ENCODE results near the gene ZNF691. TPM values are rescaled to one million over a fixed set of nuclear protein-coding genes. Genes with fewer than 3 reads are reported as not detected.

Gene ZNF691
- total RNA-seq, 1 experiment from 2014 or later = 4.3 TPM

DNA sequence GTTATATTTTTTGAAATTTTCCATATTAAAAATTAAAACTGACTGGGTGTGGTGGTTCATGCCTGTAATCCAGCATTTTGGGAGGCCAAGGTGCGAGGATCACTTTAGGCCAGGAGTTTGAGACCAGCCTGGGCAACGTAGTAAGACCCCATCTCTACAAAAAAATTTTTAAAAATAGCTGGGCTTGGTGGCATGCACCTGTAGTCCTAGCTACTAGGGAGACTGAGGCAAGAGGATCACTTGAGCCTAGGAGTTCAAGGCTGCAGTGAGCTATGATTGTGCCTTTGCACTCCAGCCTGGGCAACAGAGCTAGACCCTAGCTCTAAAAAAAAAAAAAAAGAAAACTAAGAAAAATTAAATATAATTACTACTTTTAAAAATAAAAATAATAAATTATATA lies 24.7 kb upstream of the ZNF691 start:
- ChIA-PET CTCF (interaction anchor here (0.6 kb wide), 1 partner anchor 103 kb away, joined by 8 read pairs; no protein-coding TSS in a partner anchor), POLR2A (ENCODE audit: unreplicated experiment) (no interaction called here)
- Histone ChIP-seq H3K4me1 (ENCODE audit: insufficient read depth, low read length) (peaks cover 16% of the 10 kb centered on the region), H3F3A (ENCODE audit: low read length, unreplicated experiment) (no peaks in the 10 kb centered on the region), H3K9me3 (ENCODE audit: low read length) (no peaks in the 10 kb centered on the region), H3K9me2 (replicated peaks; ENCODE audit: low read length) (no peaks in the 10 kb centered on the region), H3K27ac (ENCODE audit: low read length) (no peak overlapping the region), H4K20me1 (ENCODE audit: low read length) (no peaks in the 10 kb centered on the region), H3K27me3 (ENCODE audit: low read length) (no peaks in the 10 kb centered on the region), H3K36me3 (ENCODE audit: low read depth, low read length) (no peaks in the 10 kb centered on the region), H3K4me2 (ENCODE audit: low read length) (no peak overlapping the region), H3K4me3 (ENCODE audit: low read length) (no peak overlapping the region), H3K79me2 (ENCODE audit: low read length) (0 out of 2 replicates have a peak, but pooled peaks cover 3% of the 10 kb centered on the region), H3K9ac (ENCODE audit: low read length) (no peak overlapping the region), H2AFZ (ENCODE audit: low read length) (no peak overlapping the region)
- DNase-seq (no peak), ATAC-seq (no peak)
- TF ChIP-seq, protein P1, sequence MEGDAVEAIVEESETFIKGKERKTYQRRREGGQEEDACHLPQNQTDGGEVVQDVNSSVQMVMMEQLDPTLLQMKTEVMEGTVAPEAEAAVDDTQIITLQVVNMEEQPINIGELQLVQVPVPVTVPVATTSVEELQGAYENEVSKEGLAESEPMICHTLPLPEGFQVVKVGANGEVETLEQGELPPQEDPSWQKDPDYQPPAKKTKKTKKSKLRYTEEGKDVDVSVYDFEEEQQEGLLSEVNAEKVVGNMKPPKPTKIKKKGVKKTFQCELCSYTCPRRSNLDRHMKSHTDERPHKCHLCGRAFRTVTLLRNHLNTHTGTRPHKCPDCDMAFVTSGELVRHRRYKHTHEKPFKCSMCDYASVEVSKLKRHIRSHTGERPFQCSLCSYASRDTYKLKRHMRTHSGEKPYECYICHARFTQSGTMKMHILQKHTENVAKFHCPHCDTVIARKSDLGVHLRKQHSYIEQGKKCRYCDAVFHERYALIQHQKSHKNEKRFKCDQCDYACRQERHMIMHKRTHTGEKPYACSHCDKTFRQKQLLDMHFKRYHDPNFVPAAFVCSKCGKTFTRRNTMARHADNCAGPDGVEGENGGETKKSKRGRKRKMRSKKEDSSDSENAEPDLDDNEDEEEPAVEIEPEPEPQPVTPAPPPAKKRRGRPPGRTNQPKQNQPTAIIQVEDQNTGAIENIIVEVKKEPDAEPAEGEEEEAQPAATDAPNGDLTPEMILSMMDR (conservative IDR thresholded peaks at IDR 0.05; ENCODE audit: low read depth, low read length) = no peak
- TF ChIP-seq EZH2 (IDR thresholded peaks at IDR 0.05; ENCODE audit: low read length, unreplicated experiment) (no peak), EZH2phosphoT487 (IDR thresholded peaks at IDR 0.05; ENCODE audit: borderline replicate concordance, low read length) (no peak)
- BruUV-seq (replicated peaks) = no TSS peak
- intact Hi-C loops (cut with micrococcal nuclease) = no loop called here

DNA sequence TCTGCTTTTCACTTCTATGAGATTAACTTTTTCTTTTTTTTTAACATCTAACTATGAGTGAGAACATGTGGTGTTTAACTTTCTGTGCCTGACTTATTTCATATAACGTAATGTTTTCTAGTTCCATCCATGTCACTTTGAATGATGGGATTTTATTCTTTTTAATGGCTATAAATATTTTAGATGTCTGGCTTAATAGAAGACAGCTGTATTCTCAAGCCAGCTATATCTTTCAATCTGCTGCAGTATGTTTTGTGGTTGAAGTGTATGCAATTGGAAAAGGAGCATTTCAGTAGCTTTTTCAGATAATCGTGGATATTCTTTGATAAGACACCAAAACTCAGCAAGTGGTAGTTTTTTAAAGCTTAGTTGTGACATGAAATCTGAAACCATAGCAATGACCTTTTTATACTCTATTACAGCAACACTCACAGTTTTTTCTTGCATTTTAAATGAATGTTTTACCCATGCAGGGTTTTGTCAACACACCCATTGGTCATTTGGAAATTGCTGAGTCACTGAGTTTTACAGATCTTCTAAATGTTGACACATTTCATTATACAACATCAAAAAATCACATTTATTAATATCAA lies 23.5 kb upstream of the ZNF691 start:
- Histone ChIP-seq H3K27ac (ENCODE audit: low read length) (no peak overlapping the region), H2AFZ (ENCODE audit: low read length) (no peak overlapping the region), H3K9me2 (replicated peaks; ENCODE audit: low read length) (no peaks in the 10 kb centered on the region), H3K36me3 (ENCODE audit: low read depth, low read length) (no peaks in the 10 kb centered on the region), H4K20me1 (ENCODE audit: low read length) (no peaks in the 10 kb centered on the region), H3F3A (ENCODE audit: low read length, unreplicated experiment) (no peaks in the 10 kb centered on the region), H3K9me3 (ENCODE audit: low read length) (no peaks in the 10 kb centered on the region), H3K79me2 (ENCODE audit: low read length) (0 out of 2 replicates have a peak, but pooled peaks cover 1% of the 10 kb centered on the region), H3K4me2 (ENCODE audit: low read length) (peak overlapping the region; percentile 15; the same call in 1 of the 2 replicates), H3K4me1 (ENCODE audit: insufficient read depth, low read length) (peaks cover 11% of the 10 kb centered on the region), H3K27me3 (ENCODE audit: low read length) (no peaks in the 10 kb centered on the region), H3K4me3 (ENCODE audit: low read length) (no peak overlapping the region), H3K9ac (ENCODE audit: low read length) (no peak overlapping the region)
- ATAC-seq (peak; percentile 51), DNase-seq (peak; percentile 34)
- TF ChIP-seq EZH2phosphoT487 (IDR thresholded peaks at IDR 0.05; ENCODE audit: borderline replicate concordance, low read length) (no peak), EZH2 (IDR thresholded peaks at IDR 0.05; ENCODE audit: low read length, unreplicated experiment) (no peak)
- TF ChIP-seq, protein P1 (conservative IDR thresholded peaks at IDR 0.05; ENCODE audit: low read depth, low read length) = no peak
- intact Hi-C loops (cut with micrococcal nuclease) = no loop called here
- ChIA-PET CTCF (no interaction called here), POLR2A (ENCODE audit: unreplicated experiment) (interaction anchor here (0.6 kb wide), 1 partner anchor 1225 kb away, joined by 3 read pairs; no protein-coding TSS in a partner anchor)
- no TSS peak for BruUV-seq (replicated peaks)

DNA sequence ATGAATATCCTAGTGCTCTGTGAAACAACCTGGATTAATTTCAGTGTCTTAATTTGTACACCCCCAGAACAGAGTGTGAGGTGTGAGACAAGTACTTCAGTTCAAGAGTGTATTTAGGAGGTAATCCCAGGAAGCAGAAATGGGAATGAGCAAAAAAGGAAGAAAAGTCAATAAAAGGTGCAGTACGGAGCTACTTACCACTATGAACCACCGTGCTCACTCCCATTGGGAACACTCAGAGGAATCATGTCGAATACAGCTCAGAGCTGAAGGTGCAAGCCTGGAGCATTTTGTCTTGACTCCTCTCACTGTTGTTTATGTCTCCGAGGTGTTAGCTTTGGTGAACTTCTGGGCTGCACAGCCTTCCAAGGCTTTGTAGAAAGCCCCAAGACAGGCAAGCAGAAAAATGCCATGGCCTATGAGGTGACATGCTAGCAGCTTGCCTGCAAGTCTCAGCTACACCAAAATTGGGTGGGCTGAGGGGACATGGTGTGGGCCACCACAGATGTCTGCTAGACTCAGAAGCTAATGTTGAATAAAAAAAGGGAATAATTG lies 21.9 kb upstream of the ZNF691 start:
- DNase-seq = no peak
- Histone ChIP-seq H3K9me2 (replicated peaks; ENCODE audit: low read length) (no peaks in the 10 kb centered on the region), H3F3A (ENCODE audit: low read length, unreplicated experiment) (no peaks in the 10 kb centered on the region), H4K20me1 (ENCODE audit: low read length) (no peaks in the 10 kb centered on the region), H3K4me1 (ENCODE audit: insufficient read depth, low read length) (peaks cover 10% of the 10 kb centered on the region), H3K9ac (ENCODE audit: low read length) (no peak overlapping the region), H3K9me3 (ENCODE audit: low read length) (no peaks in the 10 kb centered on the region), H3K36me3 (ENCODE audit: low read depth, low read length) (no peaks in the 10 kb centered on the region), H3K27me3 (ENCODE audit: low read length) (no peaks in the 10 kb centered on the region), H2AFZ (ENCODE audit: low read length) (no peak overlapping the region), H3K79me2 (ENCODE audit: low read length) (no peaks in the 10 kb centered on the region), H3K27ac (ENCODE audit: low read length) (no peak overlapping the region), H3K4me3 (ENCODE audit: low read length) (no peak overlapping the region), H3K4me2 (ENCODE audit: low read length) (no peak overlapping the region)
- ChIA-PET POLR2A (ENCODE audit: unreplicated experiment) (no interaction called here), CTCF (no interaction called here)
- no TSS peak for BruUV-seq (replicated peaks)
- intact Hi-C loops (cut with micrococcal nuclease) = no loop called here
- TF ChIP-seq, protein P1 (conservative IDR thresholded peaks at IDR 0.05; ENCODE audit: low read depth, low read length) = no peak
- no peak for TF ChIP-seq EZH2 (IDR thresholded peaks at IDR 0.05; ENCODE audit: low read length, unreplicated experiment)
- no peak for TF ChIP-seq EZH2phosphoT487 (IDR thresholded peaks at IDR 0.05; ENCODE audit: borderline replicate concordance, low read length)
- ATAC-seq = no peak
